Bronchial epithelial cell (primary cell): ENCODE measurements around the gene CEBPE. TPM values are rescaled to one million over a fixed set of nuclear protein-coding genes. Genes with fewer than 3 reads are reported as not detected.

Experiments used
- DNase-seq: peaks from one replicate; pipeline ENCODE4 v3.0.0-alpha.2; 2010; ENCODE audit warnings: low read depth
- FAIRE-seq: peaks from 2 replicates; lab custom pipeline; 2011; peaks lifted over from hg19 to GRCh38; lab: Jason Lieb, UNC
- H3K27me3 ChIP-seq: 2 replicates; pipeline ENCODE4 v1.5.1; 2011; ENCODE audit warnings: low read length; ENCODE audit not compliant: control insufficient read depth, insufficient read depth
- H3K36me3 ChIP-seq: 2 replicates; pipeline ENCODE4 v1.5.1; 2011; ENCODE audit warnings: low read length; ENCODE audit not compliant: control insufficient read depth, insufficient read depth
- H3K4me3 ChIP-seq: 2 replicates; pipeline ENCODE4 v1.5.1; 2011; ENCODE audit warnings: mild to moderate bottlenecking, low read depth, low read length, control low read depth
- CTCF ChIP-seq: IDR thresholded peaks from 2 replicates; pipeline ENCODE4 v1.5.1; 2011; ENCODE audit warnings: mild to moderate bottlenecking, moderate library complexity, low read length, control low read depth, inconsistent platforms; ENCODE audit not compliant: insufficient read depth, severe bottlenecking
- total RNA-seq: library from RNA; depleted of rRNA; stranded (reverse); fragments of >200 nt; gene quantifications from 2 replicates; pipeline ENCODE4 v1.2.1, GENCODE V29; 2014

Gene CEBPE
- total RNA-seq, 1 donor from 2014 or later, result not detected

DNA sequence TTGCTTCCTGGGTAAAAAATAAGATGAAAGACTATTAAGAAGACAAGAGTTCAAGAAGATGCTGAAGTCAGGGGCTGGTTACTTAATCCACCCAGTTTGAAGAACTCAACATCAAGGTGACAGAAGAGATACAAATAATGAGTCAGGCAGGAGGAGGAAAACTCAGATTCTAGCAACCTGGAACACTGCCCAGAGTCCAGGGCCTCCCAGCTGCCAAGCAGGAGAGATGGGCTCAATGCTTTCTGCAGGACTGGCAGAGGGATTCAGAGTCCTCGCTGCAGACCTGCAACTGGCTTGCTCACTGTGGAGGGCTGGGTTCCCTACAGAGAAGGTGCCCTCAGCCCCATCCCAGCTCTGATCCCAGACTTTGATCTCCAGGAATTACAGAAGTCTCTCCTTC, 28.6 kb upstream of the CEBPE start:
- FAIRE-seq, result no peak
- peak; percentile 78 for DNase-seq

DNA sequence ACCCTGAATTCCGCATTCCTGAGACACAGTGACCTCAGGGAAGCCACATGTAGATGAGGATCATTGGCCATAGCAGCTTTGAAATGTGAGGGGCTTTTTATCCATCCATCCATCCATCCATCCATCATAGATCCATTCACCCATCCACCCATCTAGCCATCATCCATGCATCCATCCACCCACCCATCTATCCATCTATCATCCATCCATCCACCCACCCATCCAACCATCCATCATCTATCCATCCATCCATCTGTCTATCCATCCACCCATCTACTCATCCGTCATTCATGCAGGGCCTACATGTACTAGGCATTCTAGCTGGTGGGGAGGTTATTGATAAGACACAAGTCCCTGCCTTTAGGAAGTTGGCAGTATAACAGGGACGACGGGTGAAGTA, 27.9 kb upstream of the CEBPE start:
- TF ChIP-seq CTCF, result no peak
- DNase-seq (no peak), FAIRE-seq (no peak)
- no peak overlapping the region for H3K4me3 ChIP-seq
- H3K36me3 ChIP-seq, result no peaks in the 10 kb centered on the region
- no peaks in the 10 kb centered on the region for H3K27me3 ChIP-seq

More for the DNA sequence above, 28.6 kb upstream of the CEBPE start:
- Histone ChIP-seq H3K4me3 (no peak overlapping the region), H3K27me3 (no peaks in the 10 kb centered on the region), H3K36me3 (no peaks in the 10 kb centered on the region)
- no peak for TF ChIP-seq CTCF

GRCh38 chr14:23146351-23146910, 27.4 kb upstream of the CEBPE start:
- Histone ChIP-seq H3K4me3 (no peak overlapping the region), H3K27me3 (no peaks in the 10 kb centered on the region), H3K36me3 (no peaks in the 10 kb centered on the region)
- DNase-seq, result no peak
- no peak for TF ChIP-seq CTCF
- no peak for FAIRE-seq

- H3K27me3 ChIP-seq, result no peaks in the 10 kb centered on the region
- FAIRE-seq (no peak), DNase-seq (peak; percentile 23)
- no peaks in the 10 kb centered on the region for H3K36me3 ChIP-seq
- H3K4me3 ChIP-seq, result no peak overlapping the region
- no peak for TF ChIP-seq CTCF
These were observed 26.8 kb upstream of the CEBPE start for GRCh38 chr14:23145794-23146350.

GRCh38 chr14:23143911-23144310, 24.9 kb upstream of the CEBPE start:
- Histone ChIP-seq H3K36me3 (peaks cover 1% of the 10 kb centered on the region), H3K27me3 (no peaks in the 10 kb centered on the region), H3K4me3 (no peak overlapping the region)
- TF ChIP-seq CTCF, result no peak
- FAIRE-seq, result no peak
- no peak for DNase-seq

GRCh38 chr14:23142826-23143225, 23.8 kb upstream of the CEBPE start:
- DNase-seq (no peak), FAIRE-seq (no peak)

More at GRCh38 chr14:23142826-23143225, 23.8 kb upstream of the CEBPE start:
- Histone ChIP-seq H3K27me3 (no peaks in the 10 kb centered on the region), H3K36me3 (peaks cover 1% of the 10 kb centered on the region), H3K4me3 (no peak overlapping the region)
- no peak for TF ChIP-seq CTCF
